ENCODE data around the gene KRT28. TPM values are rescaled to one million over a fixed set of nuclear protein-coding genes. Genes with fewer than 3 reads are reported as not detected.

Gene KRT28
- total RNA-seq, 1 donor from 2014 or later, result not detected

- no peak for TF ChIP-seq CTCF (IDR thresholded peaks at IDR 0.05; ENCODE audit: unreplicated experiment)
- no peak for DNase-seq (ENCODE audit: low spot score in 2 of 2, unreplicated experiment in 2 of 2)
- H3K4me1 Mint-ChIP-seq, result peaks cover 10% of the 10 kb centered on the region
- H3K27ac Mint-ChIP-seq, result no peak overlapping the region
- H3K9me3 Mint-ChIP-seq, result no peaks in the 10 kb centered on the region
- no peak overlapping the region for H3K4me3 Mint-ChIP-seq
- peaks cover 11% of the 10 kb centered on the region for H3K36me3 Mint-ChIP-seq
- H3K27me3 Mint-ChIP-seq (ENCODE audit: low read depth), result peaks cover 66% of the 10 kb centered on the region
Observed at GRCh38 chr17:40812639-40813038, 12.9 kb upstream of the KRT28 start.

GRCh38 chr17:40810494-40810893, 10.7 kb upstream of the KRT28 start:
- Mint-ChIP-seq H3K36me3 (no peaks in the 10 kb centered on the region), H3K4me1 (peaks cover 7% of the 10 kb centered on the region), H3K4me3 (no peak overlapping the region), H3K27ac (no peak overlapping the region), H3K9me3 (no peaks in the 10 kb centered on the region), H3K27me3 (ENCODE audit: low read depth) (peaks cover 86% of the 10 kb centered on the region)
- no peak for TF ChIP-seq CTCF (IDR thresholded peaks at IDR 0.05; ENCODE audit: unreplicated experiment)
- DNase-seq (ENCODE audit: low spot score in 2 of 2, unreplicated experiment in 2 of 2), result no peak

- Mint-ChIP-seq H3K9me3 (no peaks in the 10 kb centered on the region), H3K4me1 (peaks cover 7% of the 10 kb centered on the region), H3K36me3 (no peaks in the 10 kb centered on the region), H3K4me3 (no peak overlapping the region), H3K27ac (no peak overlapping the region), H3K27me3 (ENCODE audit: low read depth) (peaks cover 89% of the 10 kb centered on the region)
- DNase-seq (ENCODE audit: low spot score in 2 of 2, unreplicated experiment in 2 of 2), result no peak
- TF ChIP-seq CTCF (IDR thresholded peaks at IDR 0.05; ENCODE audit: unreplicated experiment), result no peak
Observed at GRCh38 chr17:40809721-40810421, 10.1 kb upstream of the KRT28 start.

GRCh38 chr17:40806131-40806530, 6.4 kb upstream of the KRT28 start:
- H3K27me3 Mint-ChIP-seq (ENCODE audit: low read depth), result peaks cover 66% of the 10 kb centered on the region
- peaks cover 9% of the 10 kb centered on the region for H3K4me1 Mint-ChIP-seq
- H3K27ac Mint-ChIP-seq, result no peak overlapping the region
- H3K4me3 Mint-ChIP-seq, result no peak overlapping the region
- no peaks in the 10 kb centered on the region for H3K9me3 Mint-ChIP-seq
- DNase-seq (ENCODE audit: low spot score in 2 of 2, unreplicated experiment in 2 of 2), result no peak
- no peak for TF ChIP-seq CTCF (IDR thresholded peaks at IDR 0.05; ENCODE audit: unreplicated experiment)
- H3K36me3 Mint-ChIP-seq, result no peaks in the 10 kb centered on the region

- peak; percentile 91 for TF ChIP-seq CTCF (IDR thresholded peaks at IDR 0.05; ENCODE audit: unreplicated experiment)
- H3K27ac Mint-ChIP-seq, result no peak overlapping the region
- H3K27me3 Mint-ChIP-seq (ENCODE audit: low read depth), result peaks cover 53% of the 10 kb centered on the region
- no peak overlapping the region for H3K4me3 Mint-ChIP-seq
- peaks cover 2% of the 10 kb centered on the region for H3K4me1 Mint-ChIP-seq
- H3K36me3 Mint-ChIP-seq, result no peaks in the 10 kb centered on the region
- H3K9me3 Mint-ChIP-seq, result no peaks in the 10 kb centered on the region
- DNase-seq (ENCODE audit: low spot score in 2 of 2, unreplicated experiment in 2 of 2), result peak; percentile 65 to 88
Observed at GRCh38 chr17:40803617-40804082, 3.9 kb upstream of the KRT28 start.
